Transverse colon (tissue), 3 donors: ENCODE data around the gene NPEPL1.

Experiments used
- EP300 ChIP-seq: sonication (generic); formaldehyde crosslinking; IDR thresholded peaks from one replicate; pipeline ENCODE4 v1.6.1; 2017; ENCODE audit warnings: antibody characterized with exemption, low read depth
- TF ChIP-seq, protein P1 (sequence below), 5 experiments: fragments of 200-600 bp in 3 of 5; fragments of 450-650 bp in 2 of 5; sonication (generic) in 3 of 5; IDR thresholded peaks; 1 replicate in 2 of 5; 2 replicates in 3 of 5; pipeline ENCODE4 v1.5.1; 2016 to 2017; ENCODE audit warnings: antibody characterized with exemption in 5 of 5, inconsistent platforms in 3 of 5, mild to moderate bottlenecking in 2 of 5, moderate library complexity in 1 of 5

DNA sequence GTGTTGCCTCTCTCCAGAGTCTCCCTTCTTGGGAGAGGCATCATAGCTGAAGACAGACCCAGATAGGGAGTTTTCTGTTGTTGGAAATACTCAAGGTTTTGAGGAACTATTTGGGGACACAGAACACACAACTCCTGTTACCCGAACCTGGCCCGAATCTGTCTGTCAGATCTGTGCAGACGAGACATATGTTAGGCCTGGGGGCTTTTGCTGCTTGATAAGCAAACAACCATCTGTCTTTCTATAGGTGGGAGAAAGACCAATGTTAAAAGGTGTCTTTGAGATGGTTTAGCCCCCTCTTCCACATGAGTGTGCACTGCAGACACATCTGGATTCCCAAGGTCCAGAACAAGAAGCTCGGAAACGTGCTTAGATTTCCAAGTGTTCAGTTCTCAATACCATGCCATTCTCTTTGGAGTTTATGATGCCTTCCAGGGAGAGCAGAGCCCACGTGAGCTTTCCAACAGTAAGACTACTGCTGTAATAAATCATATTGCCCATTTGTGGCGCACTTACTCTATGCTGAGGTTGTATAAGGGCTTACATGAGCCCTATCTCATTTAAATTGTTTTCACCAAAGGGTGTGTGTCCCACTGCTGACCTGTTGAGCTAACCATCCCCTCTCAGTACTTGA is 45.3 kb upstream of the NPEPL1 start:
- no peak for TF ChIP-seq EP300
- TF ChIP-seq, protein P1, sequence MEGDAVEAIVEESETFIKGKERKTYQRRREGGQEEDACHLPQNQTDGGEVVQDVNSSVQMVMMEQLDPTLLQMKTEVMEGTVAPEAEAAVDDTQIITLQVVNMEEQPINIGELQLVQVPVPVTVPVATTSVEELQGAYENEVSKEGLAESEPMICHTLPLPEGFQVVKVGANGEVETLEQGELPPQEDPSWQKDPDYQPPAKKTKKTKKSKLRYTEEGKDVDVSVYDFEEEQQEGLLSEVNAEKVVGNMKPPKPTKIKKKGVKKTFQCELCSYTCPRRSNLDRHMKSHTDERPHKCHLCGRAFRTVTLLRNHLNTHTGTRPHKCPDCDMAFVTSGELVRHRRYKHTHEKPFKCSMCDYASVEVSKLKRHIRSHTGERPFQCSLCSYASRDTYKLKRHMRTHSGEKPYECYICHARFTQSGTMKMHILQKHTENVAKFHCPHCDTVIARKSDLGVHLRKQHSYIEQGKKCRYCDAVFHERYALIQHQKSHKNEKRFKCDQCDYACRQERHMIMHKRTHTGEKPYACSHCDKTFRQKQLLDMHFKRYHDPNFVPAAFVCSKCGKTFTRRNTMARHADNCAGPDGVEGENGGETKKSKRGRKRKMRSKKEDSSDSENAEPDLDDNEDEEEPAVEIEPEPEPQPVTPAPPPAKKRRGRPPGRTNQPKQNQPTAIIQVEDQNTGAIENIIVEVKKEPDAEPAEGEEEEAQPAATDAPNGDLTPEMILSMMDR (IDR thresholded peaks at IDR 0.05), result no peak
